ENCODE data around the gene TYW1. TPM values are rescaled to one million over a fixed set of nuclear protein-coding genes. Genes with fewer than 3 reads are reported as not detected.
"Not testable (repeated sequence)": the region's sequence is repeated elsewhere in the genome, so short reads cannot be mapped to it uniquely, and the experiment has no call there.

TYW1 gene
- total RNA-seq, 1 experiment from 2014 or later: 24.5 TPM

DNA sequence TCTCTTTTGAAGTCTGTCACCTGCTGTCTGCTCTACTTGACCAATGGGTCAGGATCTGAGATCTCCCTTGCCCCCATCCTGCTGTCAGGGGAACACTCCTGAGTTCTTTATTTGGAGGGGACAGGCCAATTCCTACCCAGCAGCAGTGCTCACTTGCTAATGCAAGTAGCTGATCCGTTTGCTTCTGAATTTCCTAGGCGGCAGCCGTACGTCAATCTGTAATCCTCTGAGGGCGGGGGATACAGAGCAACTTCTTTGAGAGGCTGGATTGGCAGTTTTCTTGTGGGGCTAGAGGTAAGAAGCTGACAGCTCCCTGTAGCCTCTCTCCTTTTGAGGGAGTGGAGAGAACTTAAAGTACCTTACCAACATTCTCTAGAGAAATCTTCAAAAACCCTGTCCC lies 36.6 kb downstream of the TYW1 start:
- CTCF ChIA-PET: no interaction called here
- Histone ChIP-seq H3K4me1 (ENCODE audit: control insufficient read depth, insufficient read depth, low read length) (no peaks in the 10 kb centered on the region), H3K27me3 (ENCODE audit: control insufficient read depth, insufficient read depth, low read length) (no peaks in the 10 kb centered on the region), H3K4me3 (ENCODE audit: low read depth in 2 of 2, low read length in 2 of 2) (no peak overlapping the region), H3K36me3 (ENCODE audit: control insufficient read depth, insufficient read depth, low read length) (no peaks in the 10 kb centered on the region), H3K9me3 (ENCODE audit: control insufficient read depth, insufficient read depth, low read depth, low read length) (no peaks in the 10 kb centered on the region), H3K27ac (ENCODE audit: low read length) (no peak overlapping the region)
- ATAC-seq: no peak
- no peak for DNase-seq (ENCODE audit: low read depth, low spot score)
- TF ChIP-seq, protein P1, sequence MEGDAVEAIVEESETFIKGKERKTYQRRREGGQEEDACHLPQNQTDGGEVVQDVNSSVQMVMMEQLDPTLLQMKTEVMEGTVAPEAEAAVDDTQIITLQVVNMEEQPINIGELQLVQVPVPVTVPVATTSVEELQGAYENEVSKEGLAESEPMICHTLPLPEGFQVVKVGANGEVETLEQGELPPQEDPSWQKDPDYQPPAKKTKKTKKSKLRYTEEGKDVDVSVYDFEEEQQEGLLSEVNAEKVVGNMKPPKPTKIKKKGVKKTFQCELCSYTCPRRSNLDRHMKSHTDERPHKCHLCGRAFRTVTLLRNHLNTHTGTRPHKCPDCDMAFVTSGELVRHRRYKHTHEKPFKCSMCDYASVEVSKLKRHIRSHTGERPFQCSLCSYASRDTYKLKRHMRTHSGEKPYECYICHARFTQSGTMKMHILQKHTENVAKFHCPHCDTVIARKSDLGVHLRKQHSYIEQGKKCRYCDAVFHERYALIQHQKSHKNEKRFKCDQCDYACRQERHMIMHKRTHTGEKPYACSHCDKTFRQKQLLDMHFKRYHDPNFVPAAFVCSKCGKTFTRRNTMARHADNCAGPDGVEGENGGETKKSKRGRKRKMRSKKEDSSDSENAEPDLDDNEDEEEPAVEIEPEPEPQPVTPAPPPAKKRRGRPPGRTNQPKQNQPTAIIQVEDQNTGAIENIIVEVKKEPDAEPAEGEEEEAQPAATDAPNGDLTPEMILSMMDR (IDR thresholded peaks at IDR 0.05): no peak
- TF ChIP-seq, protein P2, sequence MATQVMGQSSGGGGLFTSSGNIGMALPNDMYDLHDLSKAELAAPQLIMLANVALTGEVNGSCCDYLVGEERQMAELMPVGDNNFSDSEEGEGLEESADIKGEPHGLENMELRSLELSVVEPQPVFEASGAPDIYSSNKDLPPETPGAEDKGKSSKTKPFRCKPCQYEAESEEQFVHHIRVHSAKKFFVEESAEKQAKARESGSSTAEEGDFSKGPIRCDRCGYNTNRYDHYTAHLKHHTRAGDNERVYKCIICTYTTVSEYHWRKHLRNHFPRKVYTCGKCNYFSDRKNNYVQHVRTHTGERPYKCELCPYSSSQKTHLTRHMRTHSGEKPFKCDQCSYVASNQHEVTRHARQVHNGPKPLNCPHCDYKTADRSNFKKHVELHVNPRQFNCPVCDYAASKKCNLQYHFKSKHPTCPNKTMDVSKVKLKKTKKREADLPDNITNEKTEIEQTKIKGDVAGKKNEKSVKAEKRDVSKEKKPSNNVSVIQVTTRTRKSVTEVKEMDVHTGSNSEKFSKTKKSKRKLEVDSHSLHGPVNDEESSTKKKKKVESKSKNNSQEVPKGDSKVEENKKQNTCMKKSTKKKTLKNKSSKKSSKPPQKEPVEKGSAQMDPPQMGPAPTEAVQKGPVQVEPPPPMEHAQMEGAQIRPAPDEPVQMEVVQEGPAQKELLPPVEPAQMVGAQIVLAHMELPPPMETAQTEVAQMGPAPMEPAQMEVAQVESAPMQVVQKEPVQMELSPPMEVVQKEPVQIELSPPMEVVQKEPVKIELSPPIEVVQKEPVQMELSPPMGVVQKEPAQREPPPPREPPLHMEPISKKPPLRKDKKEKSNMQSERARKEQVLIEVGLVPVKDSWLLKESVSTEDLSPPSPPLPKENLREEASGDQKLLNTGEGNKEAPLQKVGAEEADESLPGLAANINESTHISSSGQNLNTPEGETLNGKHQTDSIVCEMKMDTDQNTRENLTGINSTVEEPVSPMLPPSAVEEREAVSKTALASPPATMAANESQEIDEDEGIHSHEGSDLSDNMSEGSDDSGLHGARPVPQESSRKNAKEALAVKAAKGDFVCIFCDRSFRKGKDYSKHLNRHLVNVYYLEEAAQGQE (IDR thresholded peaks at IDR 0.05; ENCODE audit: insufficient read depth in 1 of 2, low read depth in 2 of 2, low read length in 1 of 2): no peak
- no peak for TF ChIP-seq TCF7L2 (IDR thresholded peaks at IDR 0.05; ENCODE audit: low read depth, low read length)
- TF ChIP-seq POLR2AphosphoS5 (IDR thresholded peaks at IDR 0.05; ENCODE audit: low read depth, low read length): no peak
- no peak for TF ChIP-seq SIN3A (IDR thresholded peaks at IDR 0.05; ENCODE audit: borderline replicate concordance, insufficient read depth, low read depth, low read length)
- intact Hi-C loops (cut with micrococcal nuclease; ENCODE audit: unreplicated experiment): no loop called here
- in situ Hi-C loops (cut with HindIII; ENCODE audit: low pct_unique_long_range_greater_than_20kb, low sequenced_read_pairs): no loop called here
- POLR2A ChIA-PET: no interaction called here
- no TSS peak for BruUV-seq (replicated peaks)

DNA sequence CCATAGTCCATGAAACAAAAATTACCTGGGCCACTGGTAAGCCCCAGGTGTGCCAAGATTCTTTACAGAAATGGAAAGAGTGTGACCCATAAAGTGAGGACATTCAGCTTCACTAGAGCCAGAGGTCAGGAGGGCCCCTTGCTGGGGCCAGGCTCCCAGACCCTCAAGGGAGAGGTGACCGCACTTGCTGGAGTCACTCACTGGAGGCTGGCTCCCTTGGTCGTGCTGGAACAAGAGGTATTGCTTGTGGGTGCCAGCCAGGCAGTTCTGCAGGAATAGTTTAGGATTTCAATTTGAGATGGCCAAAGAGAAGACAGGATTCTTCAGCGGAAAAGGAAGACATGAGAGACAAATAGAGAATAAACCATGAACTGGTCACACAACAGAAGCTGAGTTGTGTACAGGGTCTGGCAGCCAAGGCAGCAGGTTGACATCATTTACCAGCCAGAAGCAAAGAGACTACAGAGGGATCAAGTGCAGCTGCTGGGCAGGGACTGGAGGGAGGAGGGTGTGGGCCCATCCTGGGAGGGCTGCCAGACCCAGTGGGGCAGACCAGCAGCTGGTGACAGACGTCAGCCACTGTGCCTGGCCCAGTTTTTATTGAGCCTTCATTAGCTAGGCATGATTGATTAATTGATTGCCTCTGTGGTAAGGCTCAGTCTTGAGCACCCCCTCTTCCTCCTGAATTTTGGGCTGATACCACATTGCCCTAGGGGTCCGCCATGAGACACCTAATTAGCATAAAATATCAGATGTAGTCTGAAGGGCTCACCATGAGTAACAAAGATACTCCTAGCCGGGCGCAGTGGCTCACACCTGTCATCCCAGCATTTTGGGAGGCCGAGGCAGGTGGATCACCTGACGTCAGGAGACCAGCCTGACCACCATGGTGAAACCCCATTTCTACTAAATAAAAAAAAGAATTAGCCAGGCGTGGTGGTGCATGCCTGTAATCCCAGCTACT lies 40.1 kb downstream of the TYW1 start:
- CTCF ChIA-PET; H3K27me3 ChIP-seq (ENCODE audit: control insufficient read depth, insufficient read depth, low read length); DNase-seq (ENCODE audit: low read depth, low spot score); in situ Hi-C loops (cut with HindIII; ENCODE audit: low pct_unique_long_range_greater_than_20kb, low sequenced_read_pairs); H3K27ac ChIP-seq (ENCODE audit: low read length); H3K9me3 ChIP-seq (ENCODE audit: control insufficient read depth, insufficient read depth, low read depth, low read length); H3K4me1 ChIP-seq (ENCODE audit: control insufficient read depth, insufficient read depth, low read length); H3K4me3 ChIP-seq (ENCODE audit: low read depth in 2 of 2, low read length in 2 of 2); intact Hi-C loops (cut with micrococcal nuclease; ENCODE audit: unreplicated experiment); H3K36me3 ChIP-seq (ENCODE audit: control insufficient read depth, insufficient read depth, low read length); ATAC-seq; POLR2A ChIA-PET: not testable (repeated sequence)
- TSS peak; percentile 42 for BruUV-seq (replicated peaks)

DNA sequence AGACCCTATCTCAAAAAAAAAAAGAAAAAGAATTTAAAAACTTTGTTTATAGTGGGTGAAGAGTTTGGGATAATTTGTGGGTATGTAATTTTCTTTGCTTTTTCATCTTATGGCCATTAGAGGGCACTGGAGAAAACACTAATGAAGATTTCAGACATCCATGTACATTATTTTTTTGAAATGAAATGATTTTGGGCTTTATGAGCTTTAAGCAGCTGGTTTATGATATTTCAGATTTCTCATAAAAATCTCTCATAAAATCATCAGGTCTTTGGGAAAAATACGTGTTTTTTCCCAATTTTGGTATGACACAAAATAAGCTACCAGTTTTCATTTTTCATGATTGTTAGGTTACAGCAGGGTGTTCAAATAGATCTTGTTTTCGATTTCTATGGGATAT lies 44.2 kb downstream of the TYW1 start:
- CTCF ChIA-PET: interaction anchor here (0.6 to 0.7 kb wide), 5 partner anchors 19 to 301 kb away, joined by 3 to 5 read pairs (median 3); no protein-coding TSS in a partner anchor
- H3K4me3 ChIP-seq (ENCODE audit: low read depth in 2 of 2, low read length in 2 of 2); BruUV-seq (replicated peaks); H3K36me3 ChIP-seq (ENCODE audit: control insufficient read depth, insufficient read depth, low read length); in situ Hi-C loops (cut with HindIII; ENCODE audit: low pct_unique_long_range_greater_than_20kb, low sequenced_read_pairs); ATAC-seq; H3K9me3 ChIP-seq (ENCODE audit: control insufficient read depth, insufficient read depth, low read depth, low read length); H3K4me1 ChIP-seq (ENCODE audit: control insufficient read depth, insufficient read depth, low read length); intact Hi-C loops (cut with micrococcal nuclease; ENCODE audit: unreplicated experiment); DNase-seq (ENCODE audit: low read depth, low spot score); H3K27me3 ChIP-seq (ENCODE audit: control insufficient read depth, insufficient read depth, low read length); H3K27ac ChIP-seq (ENCODE audit: low read length): not testable (repeated sequence)
- TF ChIP-seq, protein P1 (IDR thresholded peaks at IDR 0.05): peak; percentile 69
- POLR2A ChIA-PET: interaction anchor here (0.6 kb wide), 2 partner anchors 267 to 273 kb away, joined by 5 to 6 read pairs; no protein-coding TSS in a partner anchor

Measured in Panc1 (cell line).